ENCODE results near the gene ATAD2B.

The ATAD2B gene

DNA sequence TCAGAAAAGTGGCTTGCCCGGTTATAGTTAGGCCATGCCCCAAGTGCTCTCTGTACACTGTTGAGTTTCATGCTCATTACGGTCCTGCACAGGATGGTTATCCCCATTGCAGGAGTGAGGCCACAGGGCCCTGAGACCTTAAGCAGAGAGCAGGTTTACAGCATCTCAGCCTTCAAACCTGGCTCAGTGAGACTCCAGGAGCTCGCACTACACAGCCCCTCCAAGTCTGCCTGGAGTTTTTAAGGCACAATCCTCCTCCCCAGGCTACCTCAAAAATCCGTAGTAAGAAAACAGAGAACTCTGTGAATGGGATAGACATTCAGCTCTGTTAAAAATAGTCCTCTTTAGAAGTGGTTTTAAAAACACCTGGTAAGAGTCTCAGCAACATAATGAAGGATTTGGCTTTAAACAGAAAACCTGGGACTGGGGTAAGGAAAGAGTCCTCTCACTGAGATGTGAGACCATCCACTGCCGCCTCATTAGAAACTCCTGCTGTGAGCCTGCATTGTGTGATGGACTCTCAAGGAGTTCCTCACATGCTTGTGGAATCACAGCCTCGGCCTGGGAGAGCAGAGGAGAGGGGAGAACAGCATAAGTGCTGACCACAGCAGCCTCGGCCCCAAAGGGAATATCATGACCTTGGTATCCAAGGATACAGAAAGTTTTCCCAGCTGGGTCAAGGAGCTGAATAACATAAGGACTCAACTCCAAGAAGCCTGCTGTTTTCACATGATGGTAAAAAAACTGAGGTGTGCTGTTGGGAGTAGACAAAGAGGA lies 214.8 kb downstream of the ATAD2B start:
- TF ChIP-seq POLR2A (IDR thresholded peaks at IDR 0.05; ENCODE audit: low read length) (no peak), GATA1 (IDR thresholded peaks at IDR 0.05; ENCODE audit: low read depth, low read length) (no peak)
- no peak for DNase-seq

DNA sequence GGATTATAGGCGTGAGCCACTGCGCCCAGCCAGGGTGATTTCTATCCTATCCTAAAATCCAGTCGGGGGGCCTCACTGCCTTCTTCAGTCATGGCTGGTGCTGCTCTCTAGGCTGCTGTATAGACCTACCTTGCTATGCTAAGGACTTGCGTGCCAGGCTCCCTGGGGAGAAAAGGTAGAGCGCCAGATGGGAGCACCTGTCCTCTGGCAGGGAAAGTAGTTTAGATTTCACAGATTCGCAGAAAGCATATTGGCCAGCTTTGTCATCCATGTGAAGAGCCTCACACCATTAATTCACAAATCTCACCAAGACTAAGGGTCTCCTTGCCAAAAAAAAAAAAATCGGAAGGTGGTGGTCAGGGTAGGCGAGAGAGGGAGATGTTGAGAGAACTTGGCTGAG lies 217.6 kb downstream of the ATAD2B start:
- TF ChIP-seq GATA1 (IDR thresholded peaks at IDR 0.05; ENCODE audit: low read depth, low read length) (no peak), POLR2A (IDR thresholded peaks at IDR 0.05; ENCODE audit: low read length) (no peak)

DNA sequence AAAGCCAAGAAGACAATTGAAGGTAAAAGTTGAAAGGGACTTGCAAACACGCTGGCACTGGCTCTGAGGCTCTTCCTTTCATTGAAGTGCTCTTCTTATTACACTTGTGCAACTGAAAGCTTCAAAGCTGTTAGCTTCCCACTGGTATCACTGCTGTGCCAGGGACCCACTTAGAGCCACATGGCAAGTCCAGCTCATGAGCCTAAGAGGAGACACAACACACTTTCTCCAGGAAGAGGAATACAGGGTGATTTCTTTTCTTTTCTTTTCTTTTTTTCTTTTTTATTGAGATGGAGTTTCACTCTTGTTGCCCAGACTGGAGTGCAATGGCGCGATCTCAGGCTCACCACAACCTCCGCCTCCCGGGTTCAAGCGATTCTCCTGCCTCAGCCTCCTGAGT lies 218.2 kb downstream of the ATAD2B start:
- TF ChIP-seq GATA1 (IDR thresholded peaks at IDR 0.05; ENCODE audit: low read depth, low read length), result no peak

More for the DNA sequence above, 217.6 kb downstream of the ATAD2B start:
- DNase-seq, result no peak

DNA sequence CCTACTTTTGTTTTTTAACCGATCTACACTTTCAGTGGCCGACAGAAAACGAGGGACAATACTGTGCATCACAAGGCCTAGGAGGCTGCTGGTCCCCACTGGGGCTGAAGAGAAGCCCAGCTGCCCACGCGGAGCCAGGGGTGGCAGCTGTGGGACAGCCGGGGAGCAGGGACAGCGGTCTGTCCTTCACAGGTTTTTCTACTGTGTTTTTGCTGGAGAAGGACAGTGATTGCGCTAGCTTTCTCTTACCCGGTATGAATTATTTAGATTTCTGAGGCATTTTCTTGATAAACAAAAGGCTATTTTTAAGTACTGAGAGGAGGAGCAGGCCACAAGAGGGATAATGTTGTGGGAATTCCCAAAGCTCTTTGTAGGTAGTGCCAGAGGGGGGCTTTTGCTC lies 219.8 kb downstream of the ATAD2B start:
- TF ChIP-seq POLR2A (IDR thresholded peaks at IDR 0.05; ENCODE audit: low read length), result no peak
- TF ChIP-seq GATA1 (IDR thresholded peaks at IDR 0.05; ENCODE audit: low read depth, low read length), result no peak
- DNase-seq, result no peak

More for the DNA sequence above, 218.2 kb downstream of the ATAD2B start:
- no peak for DNase-seq

DNA sequence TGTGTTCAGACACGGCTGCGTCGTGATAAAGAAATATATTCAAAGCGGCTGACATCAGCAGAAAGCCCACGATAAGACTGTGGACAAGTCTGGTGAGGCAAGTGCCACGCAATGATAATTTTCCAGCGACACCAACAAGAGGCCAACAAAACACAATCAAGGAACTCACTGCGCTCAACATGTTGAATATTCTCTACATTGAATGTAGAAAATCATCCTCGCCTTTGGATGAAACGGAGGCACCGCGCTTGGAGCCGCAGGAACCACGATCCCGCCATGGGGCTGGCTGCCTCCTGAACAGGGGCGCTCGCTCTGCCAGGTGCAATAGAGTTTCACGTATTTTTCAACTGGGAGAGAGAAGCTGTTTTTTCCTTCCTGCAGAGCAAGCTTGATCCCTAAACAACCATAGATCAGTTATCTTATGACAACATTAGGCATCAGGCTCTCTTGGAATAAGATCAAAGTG lies 220.3 kb downstream of the ATAD2B start:
- TF ChIP-seq POLR2A (IDR thresholded peaks at IDR 0.05; ENCODE audit: low read length) (no peak), GATA1 (IDR thresholded peaks at IDR 0.05; ENCODE audit: low read depth, low read length) (no peak)
- no peak for DNase-seq

DNA sequence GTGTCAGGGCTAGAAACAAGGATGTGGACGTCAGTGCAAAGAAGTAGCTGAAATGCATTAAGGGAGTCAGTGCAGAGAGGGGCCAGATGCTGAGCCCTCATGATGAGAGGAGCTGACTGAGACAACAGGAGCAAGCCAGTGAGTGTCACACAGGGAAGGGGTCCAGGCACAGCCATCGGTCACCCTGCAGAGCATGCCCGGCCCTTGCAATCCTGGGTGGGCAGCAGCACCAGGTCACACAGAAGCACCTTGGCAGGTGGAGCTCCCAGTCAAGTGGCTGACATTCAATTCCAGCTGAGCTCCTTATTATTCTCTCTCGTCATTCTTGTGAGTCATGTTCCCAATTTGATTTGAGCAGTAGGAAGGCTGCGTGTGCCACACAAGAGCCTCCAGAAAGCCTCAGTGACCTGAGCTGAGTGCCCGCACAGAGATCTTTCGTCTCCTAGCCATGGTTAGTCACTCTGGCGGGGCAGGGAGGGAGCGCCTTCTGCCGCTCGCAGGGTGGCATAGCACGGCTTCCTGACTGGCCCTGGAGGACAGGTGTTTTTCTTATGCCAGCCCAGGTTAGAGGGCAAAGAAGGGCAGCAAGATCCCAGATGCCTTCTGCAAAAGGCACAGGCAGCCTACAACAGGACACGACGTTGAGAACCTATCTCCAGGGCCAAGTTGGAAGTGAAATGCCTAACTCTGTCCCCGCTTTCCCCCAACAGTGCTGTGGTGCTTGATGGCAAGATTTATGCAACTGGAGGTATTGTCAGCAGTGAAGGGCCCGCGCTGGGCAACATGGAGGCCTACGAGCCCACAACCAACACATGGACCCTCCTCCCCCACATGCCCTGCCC lies 220.9 kb downstream of the ATAD2B start:
- TF ChIP-seq GATA1 (IDR thresholded peaks at IDR 0.05; ENCODE audit: low read depth, low read length), result no peak
- TF ChIP-seq POLR2A (IDR thresholded peaks at IDR 0.05; ENCODE audit: low read length), result no peak

DNA sequence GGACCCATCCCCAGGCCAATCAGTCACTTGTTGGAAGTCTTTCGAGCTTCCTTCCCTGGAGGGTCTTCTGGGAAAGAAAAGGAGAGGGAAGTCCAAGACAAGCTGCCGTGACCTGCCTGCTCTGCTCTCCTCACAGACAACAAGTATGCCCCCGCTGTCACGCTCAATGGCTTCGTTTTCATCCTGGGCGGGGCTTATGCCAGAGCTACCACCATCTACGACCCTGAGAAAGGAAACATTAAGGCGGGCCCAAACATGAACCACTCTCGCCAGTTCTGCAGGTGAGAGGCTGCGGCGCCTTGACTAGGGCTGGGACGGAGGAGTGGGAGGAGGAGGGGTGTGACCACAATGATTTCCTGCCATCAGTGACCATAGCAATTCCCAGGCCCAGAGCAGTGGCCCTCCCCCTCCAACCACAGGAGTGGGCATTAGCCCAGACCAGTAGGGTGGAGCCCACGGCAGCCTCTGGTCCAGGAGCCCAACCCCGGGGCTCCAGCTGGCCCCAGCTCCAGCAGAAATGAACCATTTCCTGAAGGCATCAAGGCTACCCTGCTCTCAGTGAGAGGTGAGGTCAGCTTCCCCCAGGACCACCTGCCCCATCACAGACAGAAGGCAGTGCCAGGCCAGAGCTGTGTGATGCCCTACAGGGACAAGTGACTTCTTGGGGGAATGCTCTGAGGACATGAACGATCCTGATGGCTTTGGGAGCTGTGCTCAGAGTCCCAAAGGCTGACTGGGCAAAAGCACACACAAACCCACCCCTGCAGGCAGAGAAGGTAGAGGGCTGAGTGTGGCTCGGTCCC lies 223.1 kb downstream of the ATAD2B start:
- DNase-seq, result no peak
- TF ChIP-seq POLR2A (IDR thresholded peaks at IDR 0.05; ENCODE audit: low read length) (no peak), GATA1 (IDR thresholded peaks at IDR 0.05; ENCODE audit: low read depth, low read length) (no peak)

More for the DNA sequence above, 220.9 kb downstream of the ATAD2B start:
- no peak for DNase-seq

DNA sequence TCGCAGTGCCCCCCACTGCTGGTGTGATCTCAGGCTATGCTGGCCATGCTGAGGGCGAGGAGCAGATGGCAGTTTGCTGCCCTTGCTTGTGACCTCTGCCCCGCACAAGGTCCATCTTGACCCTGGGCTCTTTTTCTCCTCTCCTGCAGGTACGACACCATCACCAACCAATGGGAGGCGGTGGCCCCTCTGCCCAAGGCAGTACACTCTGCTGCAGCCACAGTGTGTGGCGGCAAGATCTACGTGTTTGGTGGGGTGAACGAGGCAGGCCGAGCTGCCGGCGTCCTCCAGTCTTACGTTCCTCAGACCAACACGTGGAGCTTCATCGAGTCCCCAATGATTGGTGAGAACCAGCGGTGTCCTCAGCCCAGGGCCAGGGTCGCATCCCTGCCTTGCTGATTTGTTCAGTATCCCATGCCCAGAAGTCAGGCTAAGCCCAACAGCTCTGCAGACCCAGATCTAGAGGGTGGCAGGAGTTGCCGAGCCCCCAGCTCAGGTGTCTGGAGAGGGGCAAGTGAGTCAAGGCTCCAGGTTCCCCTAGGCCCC lies 223.8 kb downstream of the ATAD2B start:
- DNase-seq, result no peak
- TF ChIP-seq POLR2A (IDR thresholded peaks at IDR 0.05; ENCODE audit: low read length), result no peak
- no peak for TF ChIP-seq GATA1 (IDR thresholded peaks at IDR 0.05; ENCODE audit: low read depth, low read length)

DNA sequence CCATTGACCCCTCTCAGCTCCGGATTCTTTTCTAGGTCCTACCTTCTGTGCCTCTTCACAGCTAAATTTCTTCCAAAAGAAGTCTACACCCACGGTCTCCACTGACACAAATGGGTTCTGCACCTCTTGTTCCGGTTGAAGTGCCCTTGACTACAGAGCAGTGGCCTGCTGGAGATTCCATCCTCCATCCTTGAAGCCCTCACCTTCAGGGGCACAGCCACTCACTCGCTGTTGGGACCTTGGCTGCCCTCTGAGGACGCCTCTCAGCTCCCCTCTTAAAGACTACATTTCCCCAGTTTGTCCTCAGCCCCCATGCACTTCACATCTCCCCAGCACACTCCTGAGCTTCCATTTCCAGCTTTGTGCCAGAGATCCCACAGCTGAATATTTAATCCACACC lies 226.3 kb downstream of the ATAD2B start:
- DNase-seq, result no peak
- TF ChIP-seq GATA1 (IDR thresholded peaks at IDR 0.05; ENCODE audit: low read depth, low read length) (no peak), POLR2A (IDR thresholded peaks at IDR 0.05; ENCODE audit: low read length) (no peak)

DNA sequence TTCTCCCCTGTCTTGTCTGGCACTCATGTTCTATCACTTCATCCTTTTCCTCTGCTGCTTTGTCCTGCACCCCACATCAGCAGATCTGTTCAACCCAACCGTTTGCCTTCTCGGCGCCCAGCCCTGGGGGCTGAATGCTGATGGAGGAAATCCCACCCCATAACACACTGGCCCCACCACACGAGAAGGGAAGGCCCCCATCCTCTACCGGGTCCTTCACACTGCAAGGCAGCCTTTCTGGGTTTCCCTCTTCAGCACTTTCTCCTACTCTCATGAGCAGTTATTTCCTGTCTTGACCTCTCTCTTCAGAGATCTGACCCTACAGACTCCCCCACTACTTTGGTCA lies 227.4 kb downstream of the ATAD2B start:
- no peak for DNase-seq
- TF ChIP-seq POLR2A (IDR thresholded peaks at IDR 0.05; ENCODE audit: low read length) (no peak), GATA1 (IDR thresholded peaks at IDR 0.05; ENCODE audit: low read depth, low read length) (no peak)

DNA sequence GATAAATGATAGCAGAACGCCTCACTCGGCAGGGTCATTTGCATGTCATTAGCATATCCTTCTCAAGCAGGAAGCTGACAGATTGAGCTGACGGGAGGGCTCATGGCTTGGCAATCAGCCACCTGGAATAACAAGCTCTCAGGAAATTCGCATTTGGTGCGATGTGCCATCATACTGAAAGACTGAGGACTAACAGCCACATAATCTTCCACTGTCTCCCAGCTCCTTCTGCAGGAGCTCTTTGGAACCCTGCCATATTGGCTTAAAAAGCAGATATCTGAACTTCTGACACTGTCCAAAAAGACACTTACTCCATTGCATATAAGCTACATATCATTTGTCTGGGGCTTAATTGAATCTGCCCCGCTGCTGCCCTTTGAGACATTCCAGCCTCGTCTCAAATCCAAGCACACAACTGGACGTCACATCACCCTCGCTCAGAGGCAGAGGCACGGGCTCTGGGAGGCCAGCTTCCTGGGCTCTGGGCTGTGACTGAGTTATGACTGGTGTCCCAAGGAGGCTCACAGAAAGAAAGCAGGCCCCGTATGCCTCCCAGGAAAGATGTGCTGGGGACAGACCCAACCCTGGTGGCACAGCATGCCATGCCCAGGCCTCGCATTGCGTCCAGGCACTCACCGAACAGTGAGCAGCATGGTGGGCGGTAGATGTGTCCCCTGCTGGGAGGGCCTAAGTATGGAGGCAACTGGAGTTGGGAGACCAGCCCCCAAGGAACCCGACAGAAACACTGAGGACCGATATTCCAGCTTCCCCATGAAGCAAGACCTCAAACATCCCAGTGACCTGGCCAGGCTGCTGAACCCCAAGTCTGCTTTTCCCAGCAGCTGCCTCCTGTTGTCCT lies 228.0 kb downstream of the ATAD2B start:
- TF ChIP-seq GATA1 (IDR thresholded peaks at IDR 0.05; ENCODE audit: low read depth, low read length) (no peak), POLR2A (IDR thresholded peaks at IDR 0.05; ENCODE audit: low read length) (no peak)
- DNase-seq, result no peak

Measured in erythroblast (primary cell).